Activated T-cell treated with anti-CD3 and anti-CD28 coated beads, Interleukin-2, amount 50 U/mL, for 4 hours (primary cell): Measurements from ENCODE around the gene HPCAL1. TPM values are rescaled to one million over a fixed set of nuclear protein-coding genes. Genes with fewer than 3 reads are reported as not detected.

ENCODE experiments used
- ATAC-seq, 2 donors: fragments of 200-7000 bp; cut with Tn5 transposase; one replicate each; pipeline ENCODE4 v1.10.0; 2021
- DNase-seq: peaks from one replicate; pipeline ENCODE4 v3.0.0-alpha.2; 2020
- H3K27me3 Mint-ChIP-seq: one replicate; pipeline ENCODE4 v1.8.0; 2021; ENCODE audit warnings: low read depth, mixed read lengths
- H3K36me3 Mint-ChIP-seq: one replicate; pipeline ENCODE4 v1.8.0; 2022; ENCODE audit warnings: mixed read lengths; ENCODE audit not compliant: insufficient read depth
- H3K4me1 Mint-ChIP-seq: one replicate; pipeline ENCODE4 v1.8.0; 2021; ENCODE audit warnings: low read depth, mixed read lengths
- H3K4me3 Mint-ChIP-seq: one replicate; pipeline ENCODE4 v1.8.0; 2021; ENCODE audit warnings: mild to moderate bottlenecking, moderate library complexity, mixed read lengths
- H3K9me3 Mint-ChIP-seq: one replicate; pipeline ENCODE4 v1.8.0; 2021; ENCODE audit warnings: mixed read lengths
- total RNA-seq, 3 donors: library from RNA; stranded (reverse); gene quantifications; one replicate each; pipeline ENCODE4 v1.2.1, GENCODE V29; 2021

HPCAL1 gene
- total RNA-seq, 3 donors from 2014 or later: 40.8 to 44.7 (median 43.3) TPM

DNA sequence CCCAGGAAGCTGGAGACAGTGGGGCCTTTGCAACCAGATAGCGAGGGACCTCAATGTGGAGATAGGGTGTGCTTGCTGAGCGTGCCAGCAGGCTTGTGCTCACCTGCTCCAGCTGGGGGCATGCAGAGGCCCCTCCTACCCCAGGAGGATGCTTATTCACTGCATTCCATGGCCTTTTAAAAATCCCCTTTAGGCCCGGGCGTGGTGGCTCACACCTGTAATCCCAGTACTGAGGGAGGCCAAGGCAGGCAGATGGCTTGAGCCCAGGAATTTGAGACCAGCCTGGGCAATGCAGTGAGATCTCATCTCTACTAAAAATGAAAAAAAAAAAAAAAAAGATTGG is 90.9 kb downstream of the HPCAL1 start:
- Mint-ChIP-seq H3K9me3 (no peaks in the 10 kb centered on the region), H3K36me3 (peaks cover 13% of the 10 kb centered on the region), H3K4me1 (peaks cover 49% of the 10 kb centered on the region), H3K27me3 (no peaks in the 10 kb centered on the region), H3K4me3 (no peak overlapping the region)
- ATAC-seq: no peak
- no peak for DNase-seq

DNA sequence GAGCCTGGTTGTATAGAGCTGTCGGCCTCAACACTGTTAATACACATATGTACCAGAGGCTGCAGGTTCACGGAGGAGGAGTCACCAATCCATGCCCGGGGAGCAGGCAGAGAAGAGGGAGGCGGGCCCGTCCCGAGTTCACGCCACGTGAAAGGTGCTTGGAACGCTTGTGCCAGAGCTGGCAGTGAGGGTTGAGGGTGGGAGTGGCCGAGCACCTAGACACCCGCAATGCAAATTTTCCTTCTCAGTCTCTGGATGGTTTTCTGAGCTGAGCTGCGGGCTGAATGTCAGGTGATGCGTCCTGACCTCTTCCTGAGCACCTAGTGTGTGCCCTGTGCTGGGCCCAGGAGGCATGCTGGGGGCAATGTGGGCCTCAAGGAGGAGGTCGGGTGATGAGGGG is 93.2 kb downstream of the HPCAL1 start:
- Mint-ChIP-seq H3K9me3 (no peaks in the 10 kb centered on the region), H3K27me3 (no peaks in the 10 kb centered on the region), H3K36me3 (peaks cover 16% of the 10 kb centered on the region), H3K4me1 (peaks cover 43% of the 10 kb centered on the region), H3K4me3 (no peak overlapping the region)
- no peak for DNase-seq
- ATAC-seq: no peak

DNA sequence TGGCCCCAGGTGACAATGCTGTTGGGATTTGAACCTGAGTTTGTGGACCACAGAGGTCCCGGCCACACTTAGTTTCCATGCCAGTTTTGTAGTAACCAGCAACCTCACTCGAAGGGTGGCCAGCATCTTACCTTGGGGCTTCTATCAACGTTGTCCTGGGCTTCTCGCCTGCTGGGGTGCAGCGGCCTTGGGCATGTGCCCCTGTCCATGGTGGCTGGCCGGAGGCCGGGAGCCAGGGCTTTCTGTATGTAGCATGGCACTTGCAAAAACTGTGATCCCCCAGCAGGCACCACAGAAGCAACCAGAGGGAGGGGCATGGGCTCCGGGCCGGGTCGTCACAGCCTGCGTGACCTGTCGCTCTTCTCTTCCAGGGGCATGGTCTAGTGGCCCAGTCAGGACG is 93.8 kb downstream of the HPCAL1 start:
- ATAC-seq (no peak), DNase-seq (no peak)
- Mint-ChIP-seq H3K4me1 (peaks cover 45% of the 10 kb centered on the region), H3K4me3 (no peak overlapping the region), H3K27me3 (no peaks in the 10 kb centered on the region), H3K9me3 (no peaks in the 10 kb centered on the region), H3K36me3 (peaks cover 14% of the 10 kb centered on the region)

DNA sequence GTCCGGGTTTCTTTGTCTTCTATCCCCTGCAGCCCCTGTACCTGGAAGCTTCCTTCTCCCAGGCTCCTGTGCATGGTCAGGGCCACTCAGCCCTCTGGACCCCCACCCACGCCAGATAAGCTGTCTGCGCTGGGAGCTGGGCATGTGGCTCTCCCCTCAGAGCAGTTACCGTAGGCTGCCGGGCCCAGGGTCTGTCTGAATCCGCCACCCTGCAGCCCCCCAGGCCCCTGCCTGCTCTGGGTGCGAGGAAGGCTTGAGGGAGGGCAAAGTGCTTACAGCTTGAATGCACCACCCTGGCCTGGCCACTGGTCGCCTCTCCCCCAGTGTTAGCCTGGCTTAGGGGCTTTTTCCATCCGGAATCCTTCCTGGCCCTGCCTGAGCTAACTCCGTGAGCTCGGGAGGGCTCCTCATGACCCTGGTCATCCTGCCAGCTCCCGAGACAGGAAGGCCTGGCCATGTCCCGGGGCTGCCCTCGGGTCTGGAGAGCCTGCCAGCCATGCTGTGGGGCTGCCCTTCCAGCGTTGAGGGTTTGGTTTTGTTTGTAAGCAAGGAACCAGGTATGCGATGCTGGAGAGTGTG is 94.7 kb downstream of the HPCAL1 start:
- H3K4me1 Mint-ChIP-seq: peaks cover 45% of the 10 kb centered on the region
- DNase-seq (no peak), ATAC-seq (no peak)
- no peak overlapping the region for H3K4me3 Mint-ChIP-seq
- no peaks in the 10 kb centered on the region for H3K9me3 Mint-ChIP-seq
- no peaks in the 10 kb centered on the region for H3K27me3 Mint-ChIP-seq
- H3K36me3 Mint-ChIP-seq: peaks cover 14% of the 10 kb centered on the region

DNA sequence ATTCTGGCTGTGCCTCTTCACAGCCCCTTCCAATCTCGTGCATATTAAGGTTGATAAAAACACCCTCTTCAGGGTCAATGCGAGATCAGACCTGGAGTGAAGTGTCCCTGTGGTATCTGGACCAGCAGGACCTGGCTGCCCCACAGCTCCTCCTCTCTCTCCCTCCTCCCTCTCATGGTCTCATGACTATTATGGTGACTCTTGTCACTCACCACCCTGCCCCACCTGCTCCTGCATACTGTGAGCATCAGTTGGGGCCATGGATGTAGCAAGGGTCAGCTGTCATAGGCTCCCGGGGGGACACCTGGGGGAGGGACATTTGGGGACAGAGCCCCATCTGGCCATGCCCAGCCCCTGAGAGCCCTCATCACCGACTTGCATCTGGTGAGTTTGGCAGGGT is 95.2 kb downstream of the HPCAL1 start:
- Mint-ChIP-seq H3K4me3 (no peak overlapping the region), H3K4me1 (peaks cover 45% of the 10 kb centered on the region), H3K36me3 (peaks cover 14% of the 10 kb centered on the region), H3K27me3 (no peaks in the 10 kb centered on the region), H3K9me3 (no peaks in the 10 kb centered on the region)
- DNase-seq (no peak), ATAC-seq (no peak)

DNA sequence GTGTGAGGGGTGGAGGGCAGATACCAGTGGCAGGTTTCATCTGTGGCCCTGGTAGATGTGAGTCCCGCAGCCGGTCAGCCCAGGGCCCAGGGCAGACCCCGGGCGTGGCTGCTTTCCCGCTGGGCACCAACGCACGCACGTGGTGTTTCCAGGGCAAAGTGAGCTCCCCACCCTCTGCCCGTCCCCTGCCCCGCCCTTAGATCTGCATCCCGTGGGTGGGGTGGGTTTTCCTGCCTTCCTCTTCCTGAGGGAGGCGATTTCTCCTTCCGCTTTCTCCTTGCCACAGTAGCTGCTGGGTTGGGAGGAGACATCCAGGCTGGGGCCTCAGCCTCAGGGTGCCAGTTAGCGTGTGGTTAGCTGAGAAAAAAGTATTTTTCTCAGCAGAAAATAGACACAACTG is 95.8 kb downstream of the HPCAL1 start:
- Mint-ChIP-seq H3K27me3 (no peaks in the 10 kb centered on the region), H3K36me3 (peaks cover 14% of the 10 kb centered on the region), H3K4me1 (peaks cover 41% of the 10 kb centered on the region), H3K9me3 (no peaks in the 10 kb centered on the region), H3K4me3 (no peak overlapping the region)
- DNase-seq (no peak), ATAC-seq (no peak)

DNA sequence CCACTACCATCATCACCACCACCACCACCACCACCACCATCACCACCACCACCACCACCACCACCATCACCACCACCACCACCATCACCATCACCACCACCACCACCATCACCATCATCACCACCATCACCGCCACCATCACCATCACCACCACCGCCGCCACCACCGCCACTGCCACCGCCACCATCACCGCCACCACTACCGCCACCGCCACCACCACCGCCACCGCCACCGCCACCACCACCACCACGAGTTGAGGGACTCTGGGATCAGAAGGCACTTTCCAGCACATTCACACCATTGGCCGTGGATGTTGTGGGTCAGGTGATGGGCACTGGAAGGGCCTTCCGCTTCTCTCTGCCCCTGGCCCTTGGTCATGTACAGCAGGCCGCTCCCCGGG is 96.7 kb downstream of the HPCAL1 start:
- DNase-seq: no peak
- Mint-ChIP-seq H3K27me3 (no peaks in the 10 kb centered on the region), H3K4me1 (peaks cover 42% of the 10 kb centered on the region), H3K36me3 (peaks cover 18% of the 10 kb centered on the region), H3K4me3 (no peak overlapping the region), H3K9me3 (no peaks in the 10 kb centered on the region)
- ATAC-seq: no peak

DNA sequence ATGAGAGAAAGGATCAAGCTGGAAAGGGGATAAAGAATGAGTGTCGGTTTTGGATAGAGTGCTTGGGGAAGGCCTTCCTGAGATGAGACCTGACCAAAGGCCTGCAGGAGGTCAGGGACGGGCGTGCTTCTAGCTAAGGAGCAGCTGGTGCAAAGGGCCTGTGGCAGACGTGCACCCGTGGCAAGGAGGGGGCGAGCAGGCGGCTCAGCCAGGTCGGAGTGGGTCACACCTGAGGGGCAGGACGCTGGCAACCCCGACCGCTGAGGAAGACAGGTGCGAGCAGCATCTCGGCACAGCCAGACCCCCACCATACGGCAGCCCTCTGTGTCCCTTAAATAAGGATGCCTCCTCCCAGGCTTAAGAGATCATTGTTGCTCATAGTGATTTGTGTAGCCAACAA is 97.3 kb downstream of the HPCAL1 start:
- Mint-ChIP-seq H3K36me3 (peaks cover 18% of the 10 kb centered on the region), H3K4me3 (no peak overlapping the region), H3K9me3 (no peaks in the 10 kb centered on the region), H3K27me3 (no peaks in the 10 kb centered on the region), H3K4me1 (peaks cover 40% of the 10 kb centered on the region)
- ATAC-seq (no peak), DNase-seq (no peak)

DNA sequence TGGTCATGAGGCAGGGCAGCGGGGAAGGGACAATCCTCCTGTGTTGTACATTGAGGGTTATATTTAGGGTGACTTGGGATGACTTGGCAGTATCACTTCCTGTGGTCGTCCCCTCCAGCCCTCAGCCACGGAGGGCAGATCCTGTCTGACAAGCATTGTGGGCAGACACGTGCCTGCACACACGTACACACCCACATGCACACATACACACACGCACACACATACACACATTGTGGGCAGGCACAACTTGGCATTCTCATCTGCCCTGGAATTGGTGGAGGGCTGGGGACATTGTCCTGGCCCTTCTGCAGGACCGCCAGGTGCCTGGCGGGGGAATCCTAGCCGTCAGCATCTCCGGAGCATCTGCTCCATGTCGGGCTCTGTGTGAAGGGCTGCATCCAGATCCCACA is 97.9 kb downstream of the HPCAL1 start:
- no peak for DNase-seq
- peak; percentile 60 to 74 for ATAC-seq
- Mint-ChIP-seq H3K36me3 (peaks cover 16% of the 10 kb centered on the region), H3K9me3 (no peaks in the 10 kb centered on the region), H3K4me3 (no peak overlapping the region), H3K27me3 (no peaks in the 10 kb centered on the region), H3K4me1 (peaks cover 38% of the 10 kb centered on the region)

DNA sequence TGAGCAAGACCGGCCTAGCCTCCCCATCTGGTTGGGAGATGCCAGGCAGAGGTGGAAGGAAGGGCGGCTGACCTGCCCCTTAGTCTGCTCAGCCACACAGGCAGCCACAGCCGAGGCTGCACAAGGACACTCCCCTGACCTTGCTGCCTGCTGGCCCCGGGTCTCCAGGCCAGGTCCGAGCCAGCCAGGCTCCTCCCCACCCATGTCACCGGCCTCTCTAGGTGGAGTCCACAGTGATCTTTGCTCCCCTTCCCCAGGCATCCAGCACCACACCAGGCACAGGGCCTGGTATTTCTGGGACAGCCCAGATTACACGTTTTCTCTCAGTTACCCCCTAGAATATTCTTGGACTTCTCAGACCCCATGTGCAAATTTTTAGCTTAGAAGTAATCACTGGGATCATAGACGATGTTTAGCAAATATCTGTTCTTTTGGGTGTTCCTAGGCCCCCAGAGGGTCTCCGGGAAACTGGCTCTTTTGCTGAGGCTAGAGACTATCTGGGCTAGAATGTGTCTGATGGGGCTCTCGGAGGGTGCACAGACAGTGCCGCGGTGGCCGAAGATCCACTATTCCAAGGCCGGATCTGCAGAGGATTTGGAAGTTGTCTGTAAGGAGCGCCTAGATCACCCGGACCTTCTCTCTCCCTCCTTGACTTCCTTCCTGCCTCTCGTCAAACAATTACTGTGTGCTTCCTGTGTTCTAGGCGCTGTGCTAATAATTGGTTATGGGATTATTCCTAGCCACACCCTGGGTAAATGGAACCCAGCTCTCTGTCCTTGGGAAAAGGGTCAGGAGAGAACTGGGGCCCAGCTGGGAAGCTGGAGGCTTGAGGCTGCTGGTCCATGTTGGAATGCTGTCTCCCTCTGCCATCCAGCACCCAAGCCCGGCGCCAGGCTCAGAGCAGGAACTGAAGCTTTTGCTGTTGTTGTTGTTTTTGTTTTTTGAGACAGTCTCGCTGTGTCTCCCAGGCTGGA is 98.6 kb downstream of the HPCAL1 start:
- Mint-ChIP-seq H3K4me1 (peaks cover 40% of the 10 kb centered on the region), H3K4me3 (no peak overlapping the region), H3K9me3 (no peaks in the 10 kb centered on the region), H3K27me3 (no peaks in the 10 kb centered on the region), H3K36me3 (peaks cover 14% of the 10 kb centered on the region)
- ATAC-seq (peak; percentile 17 to 36), DNase-seq (no peak)

DNA sequence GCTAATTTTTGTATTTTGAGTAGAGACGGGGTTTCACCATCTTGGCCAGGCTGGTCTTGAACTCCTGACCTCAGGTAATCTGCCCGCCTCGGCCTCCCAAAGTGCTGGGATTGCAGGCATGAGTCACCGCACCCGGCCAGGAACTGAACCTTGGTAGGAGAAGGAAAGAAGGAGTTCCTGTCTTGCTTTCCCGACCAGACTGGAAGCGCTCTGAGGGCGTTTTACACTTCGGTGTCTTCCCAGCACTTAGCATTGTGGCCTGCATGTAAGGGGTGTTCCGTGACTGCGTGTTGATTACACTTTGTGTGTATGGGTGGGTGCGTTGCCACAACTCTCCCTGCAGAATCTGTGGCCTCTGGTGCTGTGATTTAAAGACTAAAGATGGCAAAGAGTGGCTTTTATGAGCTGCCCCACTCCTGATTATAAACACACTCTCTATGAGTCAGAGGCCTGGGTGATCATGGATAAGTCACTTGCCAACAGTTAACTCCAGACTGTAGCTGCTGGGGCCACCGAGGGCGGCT is 99.4 kb downstream of the HPCAL1 start:
- H3K4me1 Mint-ChIP-seq: peaks cover 47% of the 10 kb centered on the region

DNA sequence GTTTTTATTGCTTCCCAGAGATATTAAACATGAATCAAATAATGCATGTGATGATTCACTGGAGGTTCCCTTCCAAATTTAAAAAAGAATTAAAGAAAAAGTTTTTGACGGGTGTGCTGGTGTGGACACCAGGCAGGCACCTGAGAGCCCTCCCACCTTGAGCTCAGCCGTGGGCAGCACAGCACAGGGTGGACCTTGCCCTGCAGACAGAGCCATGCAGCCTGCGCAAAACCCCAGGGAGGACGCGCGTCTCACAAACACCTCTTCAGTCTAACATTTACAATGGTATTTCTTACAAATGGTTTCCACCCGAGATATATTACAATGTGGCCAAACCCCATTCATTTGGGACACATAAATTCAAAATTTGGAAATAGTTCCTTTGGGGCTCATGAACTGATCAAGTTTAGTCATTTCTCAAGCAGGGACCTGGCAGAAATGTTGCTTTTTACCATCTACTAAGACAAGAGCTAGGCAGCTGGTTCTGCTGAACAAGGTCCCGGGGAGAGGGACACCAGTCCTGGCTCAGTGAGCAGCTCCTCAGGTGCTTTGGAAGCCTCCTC is 100.0 kb downstream of the HPCAL1 start:
- Mint-ChIP-seq H3K27me3 (no peaks in the 10 kb centered on the region), H3K4me1 (peaks cover 53% of the 10 kb centered on the region)
- DNase-seq: no peak

More for the DNA sequence above, 99.4 kb downstream of the HPCAL1 start:
- Mint-ChIP-seq H3K9me3 (no peaks in the 10 kb centered on the region), H3K36me3 (peaks cover 14% of the 10 kb centered on the region), H3K4me3 (no peak overlapping the region), H3K27me3 (no peaks in the 10 kb centered on the region)
- ATAC-seq (no peak), DNase-seq (no peak)

DNA sequence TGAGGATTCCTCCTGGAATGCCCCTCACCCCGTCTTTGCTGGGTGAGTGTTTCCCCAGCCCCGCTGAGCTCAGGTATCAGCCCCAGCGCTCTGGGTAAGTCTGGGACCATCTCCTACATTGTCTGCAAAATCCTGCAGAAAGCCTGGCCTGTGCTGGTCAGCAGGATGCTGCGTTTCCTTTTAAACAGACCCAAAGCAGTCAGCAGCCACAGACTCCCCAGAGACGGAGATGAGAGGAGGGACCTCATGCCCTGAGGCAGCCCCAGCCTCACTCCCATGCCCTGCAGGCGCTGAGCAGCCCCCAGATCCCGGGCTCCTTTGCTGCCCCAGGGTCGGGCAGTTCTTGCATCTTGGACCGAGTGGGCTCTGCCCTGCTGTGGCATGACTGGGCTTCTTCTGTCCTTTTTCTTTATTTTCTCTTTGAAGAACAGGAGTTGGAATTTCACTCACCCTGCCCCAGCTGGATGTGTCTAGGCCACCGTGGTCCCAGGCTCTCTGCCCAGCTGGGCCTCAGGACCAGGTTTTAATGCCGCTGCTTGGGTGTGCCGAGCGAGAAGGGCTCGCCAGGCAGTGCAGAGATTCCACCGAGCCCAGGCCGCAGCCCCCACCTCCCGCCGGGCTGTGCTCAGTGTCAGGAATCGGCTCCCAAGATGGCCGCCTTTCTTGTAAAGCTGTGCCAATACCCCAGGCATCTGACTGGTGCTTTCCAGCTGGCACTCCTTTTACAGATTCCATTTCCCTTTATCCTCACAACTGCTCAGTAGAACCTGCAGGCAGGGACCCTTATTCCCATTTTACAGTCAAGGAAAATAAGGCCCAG is 101.8 kb downstream of the HPCAL1 start:
- H3K36me3 Mint-ChIP-seq: peaks cover 4% of the 10 kb centered on the region
- no peak overlapping the region for H3K4me3 Mint-ChIP-seq
- peaks cover 70% of the 10 kb centered on the region for H3K4me1 Mint-ChIP-seq
- no peaks in the 10 kb centered on the region for H3K27me3 Mint-ChIP-seq
- DNase-seq (no peak), ATAC-seq (no peak)
- no peaks in the 10 kb centered on the region for H3K9me3 Mint-ChIP-seq

More for the DNA sequence above, 100.0 kb downstream of the HPCAL1 start:
- no peak overlapping the region for H3K4me3 Mint-ChIP-seq
- no peak for ATAC-seq
- peaks cover 13% of the 10 kb centered on the region for H3K36me3 Mint-ChIP-seq
- no peaks in the 10 kb centered on the region for H3K9me3 Mint-ChIP-seq

DNA sequence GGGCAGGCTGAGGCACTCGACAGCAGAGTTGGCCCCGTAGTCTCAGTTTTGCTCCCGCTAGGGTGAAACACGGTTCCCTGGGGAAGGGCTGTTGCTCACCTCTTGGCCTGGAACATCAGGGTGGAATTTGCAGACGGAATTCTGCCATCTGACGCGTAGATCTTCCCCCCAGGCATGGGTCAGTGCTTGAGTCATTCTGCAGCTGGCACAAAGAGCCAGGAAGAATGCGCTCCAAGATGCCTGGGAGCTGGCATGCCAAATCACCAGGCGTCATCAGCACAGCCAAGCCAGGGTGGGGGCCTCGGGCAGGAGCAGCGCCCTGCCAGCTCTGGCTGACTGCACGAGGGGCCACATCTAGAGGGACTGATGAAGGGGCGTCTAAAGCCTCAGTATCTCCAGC is 102.7 kb downstream of the HPCAL1 start:
- DNase-seq: no peak
- H3K27me3 Mint-ChIP-seq: no peaks in the 10 kb centered on the region
- no peaks in the 10 kb centered on the region for H3K9me3 Mint-ChIP-seq
- H3K4me3 Mint-ChIP-seq: no peak overlapping the region
- ATAC-seq: no peak
- peaks cover 4% of the 10 kb centered on the region for H3K36me3 Mint-ChIP-seq
- peaks cover 67% of the 10 kb centered on the region for H3K4me1 Mint-ChIP-seq
